HEK293 (cell line): ENCODE results near the gene OPA1.

Source experiments
- CTCF ChIA-PET: fragments of 350-600 bp; formaldehyde crosslinking; extraction: SDS; loops from one replicate; lab custom pipeline; 2021; ENCODE audit warnings: antibody characterized with exemption; lab: Yijun Ruan, JAX
- POLR2A ChIA-PET: fragments of 300-600 bp; formaldehyde crosslinking; extraction: SDS; loops from one replicate; lab custom pipeline; 2020; ENCODE audit warnings: antibody characterized with exemption, inconsistent platforms; lab: Yijun Ruan, JAX
- H3K27ac ChIP-seq: fragments of 200-500 bp; sonication (Bioruptor generic); 2 replicates; pipeline ENCODE4 v1.5.1; 2014; ENCODE audit warnings: low read depth, low read length, control low read depth, inconsistent platforms; ENCODE audit errors: extremely low read depth
- H3K36me3 ChIP-seq, 2 experiments: fragments of 200-500 bp in 1 of 2; sonication (Bioruptor generic) in 1 of 2; 1 replicate in 1 of 2; 2 replicates in 1 of 2; pipeline ENCODE4 v1.5.1; 2014 to 2017; ENCODE audit warnings: inconsistent platforms in 2 of 2, low read length in 2 of 2; ENCODE audit not compliant: control insufficient read depth in 2 of 2, insufficient read depth in 1 of 2
- H3K4me1 ChIP-seq: fragments of 200-500 bp; sonication (Bioruptor generic); 2 replicates; pipeline ENCODE4 v1.5.1; 2014; ENCODE audit warnings: mild to moderate bottlenecking, low read length, inconsistent platforms; ENCODE audit not compliant: control insufficient read depth, insufficient read depth
- H3K4me3 ChIP-seq: 2 replicates; pipeline ENCODE4 v1.5.1; 2011; ENCODE audit warnings: low read depth, mild to moderate bottlenecking, control low read depth, low read length, moderate library complexity
- H3K9me3 ChIP-seq: fragments of 200-500 bp; sonication (Bioruptor generic); 2 replicates; pipeline ENCODE4 v1.5.1; 2014; ENCODE audit warnings: low read depth, low read length, inconsistent platforms; ENCODE audit not compliant: control insufficient read depth, insufficient read depth
- OVOL3 ChIP-seq: fragments of 450-650 bp; formaldehyde crosslinking; IDR thresholded peaks from 2 replicates; pipeline ENCODE4 v1.5.1; 2016; ENCODE audit warnings: missing biosample characterization, missing genetic modification characterization
- PRDM2 ChIP-seq: fragments of 450-650 bp; formaldehyde crosslinking; IDR thresholded peaks from 2 replicates; pipeline ENCODE4 v1.5.1; 2016; ENCODE audit warnings: missing biosample characterization, missing genetic modification characterization, borderline replicate concordance
- ZBTB49 ChIP-seq: fragments of 450-650 bp; formaldehyde crosslinking; IDR thresholded peaks from 2 replicates; pipeline ENCODE4 v1.5.1; 2016; ENCODE audit warnings: missing biosample characterization, missing genetic modification characterization, low read depth
- ZNF16 ChIP-seq: fragments of 450-650 bp; formaldehyde crosslinking; IDR thresholded peaks from 2 replicates; pipeline ENCODE4 v1.5.1; 2016; ENCODE audit warnings: low read depth, missing biosample characterization, missing genetic modification characterization
- ZNF239 ChIP-seq: fragments of 450-650 bp; formaldehyde crosslinking; IDR thresholded peaks from 2 replicates; pipeline ENCODE4 v1.5.1; 2016; ENCODE audit warnings: missing biosample characterization, missing genetic modification characterization
- ZNF362 ChIP-seq: fragments of 450-650 bp; formaldehyde crosslinking; IDR thresholded peaks from 2 replicates; pipeline ENCODE4 v1.5.1; 2016; ENCODE audit warnings: missing biosample characterization, missing genetic modification characterization
- ZNF391 ChIP-seq: fragments of 450-650 bp; formaldehyde crosslinking; IDR thresholded peaks from 2 replicates; pipeline ENCODE4 v1.5.1; 2016; ENCODE audit warnings: low read depth, missing biosample characterization, missing genetic modification characterization, borderline replicate concordance
- ZNF530 ChIP-seq: fragments of 450-650 bp; formaldehyde crosslinking; IDR thresholded peaks from 2 replicates; pipeline ENCODE4 v1.5.1; 2016; ENCODE audit warnings: low read depth, missing biosample characterization, missing genetic modification characterization
- ZNF548 ChIP-seq: fragments of 450-650 bp; formaldehyde crosslinking; IDR thresholded peaks from 2 replicates; pipeline ENCODE4 v1.5.1; 2016; ENCODE audit warnings: missing biosample characterization, missing genetic modification characterization
- ZNF791 ChIP-seq: fragments of 450-650 bp; formaldehyde crosslinking; IDR thresholded peaks from 2 replicates; pipeline ENCODE4 v1.5.1; 2016; ENCODE audit warnings: missing biosample characterization, missing genetic modification characterization

Gene OPA1

GRCh38 chr3:193719735-193720134 is 126.7 kb downstream of the OPA1 start:
- Histone ChIP-seq H3K27ac (no peak overlapping the region), H3K9me3 (no peaks in the 10 kb centered on the region), H3K36me3 (no peaks in the 10 kb centered on the region), H3K4me3 (no peak overlapping the region)
- no peak for TF ChIP-seq ZBTB49 (tag by site-specific recombination)
- TF ChIP-seq ZNF791 (tag by site-specific recombination): no peak
- no peak for TF ChIP-seq OVOL3 (tag by site-specific recombination)
- no peak for TF ChIP-seq ZNF391 (tag by site-specific recombination)
- TF ChIP-seq ZNF239 (tag by site-specific recombination): no peak
- no peak for TF ChIP-seq PRDM2
- TF ChIP-seq, all 188 proteins: peak for 0
- CTCF ChIA-PET: no interaction called here
- no peaks in the 10 kb centered on the region for H3K4me1 ChIP-seq
- POLR2A ChIA-PET: no interaction called here

- H3K36me3 ChIP-seq: no peaks in the 10 kb centered on the region
- POLR2A ChIA-PET: interaction anchor here (0.7 kb wide), 1 partner anchor 9 kb away, joined by 5 read pairs; no protein-coding TSS in a partner anchor
- no peak overlapping the region for H3K27ac ChIP-seq
- H3K4me3 ChIP-seq: no peak overlapping the region
- no peaks in the 10 kb centered on the region for H3K4me1 ChIP-seq
- H3K9me3 ChIP-seq: no peaks in the 10 kb centered on the region
- CTCF ChIA-PET: no interaction called here
- TF ChIP-seq ZNF16 (tag by site-specific recombination) (no peak), ZNF548 (tag by site-specific recombination) (no peak), ZNF362 (tag by site-specific recombination) (0 out of 2 replicates have a peak, but pooled peaks have one; percentile 24), ZNF530 (tag by site-specific recombination) (no peak), ZBTB49 (tag by site-specific recombination) (no peak), PRDM2 (no peak)
Observed at GRCh38 chr3:193720169-193720568, 127.2 kb downstream of the OPA1 start.
